ENCODE results near the gene OR11H12. TPM values are rescaled to one million over a fixed set of nuclear protein-coding genes. Genes with fewer than 3 reads are reported as not detected.

The OR11H12 gene
- total and polyA plus RNA-seq, 4 donors: not detected

Small RNA genes within 50 kb of the gene (small RNA-seq; reads per million reads assigned to genes)
- not detected for gene CR383656.6
- gene CR383656.7: not detected
- not detected for gene CR383656.9

Measured in liver (tissue), 5 donors.